ENCODE results near the gene CXorf66.

CXorf66 gene

DNA sequence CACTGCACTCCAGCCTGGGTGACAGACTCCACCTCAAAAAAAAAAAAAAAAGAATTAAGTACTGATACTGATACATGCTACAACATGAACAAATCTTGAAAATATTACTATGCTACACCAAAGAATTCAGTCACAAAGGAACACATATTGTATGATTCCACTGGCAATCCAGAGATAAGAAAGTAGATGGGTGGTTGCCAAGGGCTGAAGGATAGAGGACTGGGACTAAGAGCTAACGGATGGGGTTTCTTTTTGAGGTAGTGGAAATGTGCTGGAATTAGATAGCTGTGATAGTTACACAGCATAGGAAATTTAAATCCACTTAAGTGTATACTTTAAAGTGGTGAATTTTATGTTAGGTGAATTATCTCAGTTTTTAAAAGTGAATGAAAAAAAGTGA lies 45.0 kb downstream of the CXorf66 start:
- no peaks in the 10 kb centered on the region for H3K4me1 ChIP-seq (ENCODE audit: low read length)
- H3K9me3 ChIP-seq (ENCODE audit: insufficient read depth, low read length) = no peaks in the 10 kb centered on the region
- no peak for TF ChIP-seq CTCF (IDR thresholded peaks at IDR 0.05; ENCODE audit: low read depth, low read length)
- TF ChIP-seq EZH2phosphoT487 (IDR thresholded peaks at IDR 0.05; ENCODE audit: low read depth) = no peak
- H3K4me3 ChIP-seq (ENCODE audit: low read length) = no peak overlapping the region
- H3K27me3 ChIP-seq (ENCODE audit: low read depth, low read length) = no peaks in the 10 kb centered on the region
- H2AFZ ChIP-seq (ENCODE audit: low read depth, low read length) = no peak overlapping the region
- no peak overlapping the region for H3K4me2 ChIP-seq (ENCODE audit: low read length)
- H4K20me1 ChIP-seq (ENCODE audit: insufficient read depth, low read length) = peaks cover 5% of the 10 kb centered on the region; the same call in 1 of the 2 replicates
- H3K36me3 ChIP-seq (replicated peaks; ENCODE audit: low read depth, low read length) = no peaks in the 10 kb centered on the region
- H3K79me2 ChIP-seq (ENCODE audit: low read length) = peaks cover 40% of the 10 kb centered on the region
- no peak overlapping the region for H3K9ac ChIP-seq (ENCODE audit: low read length)
- no peak overlapping the region for H3K27ac ChIP-seq (ENCODE audit: low read length)

- Histone ChIP-seq H3K9ac (ENCODE audit: low read length) (no peak overlapping the region), H3K79me2 (ENCODE audit: low read length) (peaks cover 29% of the 10 kb centered on the region), H4K20me1 (ENCODE audit: insufficient read depth, low read length) (peaks cover 23% of the 10 kb centered on the region), H3K36me3 (replicated peaks; ENCODE audit: low read depth, low read length) (no peaks in the 10 kb centered on the region), H3K27me3 (ENCODE audit: low read depth, low read length) (no peaks in the 10 kb centered on the region), H3K4me3 (ENCODE audit: low read length) (no peak overlapping the region), H3K4me1 (ENCODE audit: low read length) (peaks cover 15% of the 10 kb centered on the region), H3K4me2 (ENCODE audit: low read length) (no peak overlapping the region), H3K9me3 (ENCODE audit: insufficient read depth, low read length) (no peaks in the 10 kb centered on the region), H2AFZ (ENCODE audit: low read depth, low read length) (no peak overlapping the region), H3K27ac (ENCODE audit: low read length) (no peak overlapping the region)
- TF ChIP-seq CTCF (IDR thresholded peaks at IDR 0.05; ENCODE audit: low read depth, low read length) (no peak), EZH2phosphoT487 (IDR thresholded peaks at IDR 0.05; ENCODE audit: low read depth) (no peak)
Observed at GRCh38 chrX:139914421-139914820, 50.9 kb downstream of the CXorf66 start.

DNA sequence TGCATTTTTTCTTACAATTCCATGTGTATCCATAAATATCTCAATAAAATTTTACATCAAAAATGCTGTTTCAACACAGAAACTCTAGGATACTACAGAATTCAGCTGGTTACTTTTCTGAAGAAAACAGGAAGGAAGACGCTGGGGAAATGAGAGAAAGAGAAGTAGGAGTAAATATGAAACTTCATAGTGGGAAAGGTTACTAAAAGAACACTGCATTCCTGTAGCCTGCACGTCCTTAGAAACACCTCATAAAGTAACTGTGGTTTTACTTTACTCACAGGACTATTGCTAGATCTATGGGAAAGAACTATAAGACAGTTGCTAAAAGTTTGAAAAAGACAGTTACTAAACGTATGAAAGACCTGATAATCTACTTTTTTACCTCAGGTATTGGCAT lies 55.6 kb downstream of the CXorf66 start:
- Histone ChIP-seq H3K4me2 (ENCODE audit: low read length) (peak overlapping the region; percentile 70), H4K20me1 (ENCODE audit: insufficient read depth, low read length) (peaks cover 37% of the 10 kb centered on the region), H3K4me3 (ENCODE audit: low read length) (peak overlapping the region; percentile 15; the same call in 1 of the 2 replicates), H3K4me1 (ENCODE audit: low read length) (peaks cover 25% of the 10 kb centered on the region), H3K79me2 (ENCODE audit: low read length) (peaks cover 24% of the 10 kb centered on the region), H3K9ac (ENCODE audit: low read length) (no peak overlapping the region), H3K27me3 (ENCODE audit: low read depth, low read length) (no peaks in the 10 kb centered on the region), H3K9me3 (ENCODE audit: insufficient read depth, low read length) (no peaks in the 10 kb centered on the region), H3K27ac (ENCODE audit: low read length) (no peak overlapping the region), H2AFZ (ENCODE audit: low read depth, low read length) (no peak overlapping the region), H3K36me3 (replicated peaks; ENCODE audit: low read depth, low read length) (no peaks in the 10 kb centered on the region)
- TF ChIP-seq CTCF (IDR thresholded peaks at IDR 0.05; ENCODE audit: low read depth, low read length) (no peak), EZH2phosphoT487 (IDR thresholded peaks at IDR 0.05; ENCODE audit: low read depth) (no peak)

- peaks cover 24% of the 10 kb centered on the region for H3K79me2 ChIP-seq (ENCODE audit: low read length)
- peaks cover 34% of the 10 kb centered on the region for H4K20me1 ChIP-seq (ENCODE audit: insufficient read depth, low read length)
- no peak for TF ChIP-seq EZH2phosphoT487 (IDR thresholded peaks at IDR 0.05; ENCODE audit: low read depth)
- TF ChIP-seq CTCF (IDR thresholded peaks at IDR 0.05; ENCODE audit: low read depth, low read length) = no peak
- H3K4me1 ChIP-seq (ENCODE audit: low read length) = peaks cover 25% of the 10 kb centered on the region
- H2AFZ ChIP-seq (ENCODE audit: low read depth, low read length) = no peak overlapping the region
- no peak overlapping the region for H3K27ac ChIP-seq (ENCODE audit: low read length)
- H3K4me3 ChIP-seq (ENCODE audit: low read length) = no peak overlapping the region
- H3K27me3 ChIP-seq (ENCODE audit: low read depth, low read length) = no peaks in the 10 kb centered on the region
- H3K4me2 ChIP-seq (ENCODE audit: low read length) = no peak overlapping the region
- no peak overlapping the region for H3K9ac ChIP-seq (ENCODE audit: low read length)
- no peaks in the 10 kb centered on the region for H3K36me3 ChIP-seq (replicated peaks; ENCODE audit: low read depth, low read length)
- H3K9me3 ChIP-seq (ENCODE audit: insufficient read depth, low read length) = no peaks in the 10 kb centered on the region
Observed at GRCh38 chrX:139907078-139907477, 58.2 kb downstream of the CXorf66 start.
